Hematopoietic multipotent progenitor cell (in vitro differentiated cells): ENCODE measurements around the gene DCUN1D2. TPM values are rescaled to one million over a fixed set of nuclear protein-coding genes. Genes with fewer than 3 reads are reported as not detected.

Experiments used
- DNase-seq, 3 donors: peaks; one replicate each; pipeline ENCODE4 v3.0.0-alpha.2; 2011 to 2015; ENCODE audit warnings: low read depth in 2 of 3, low spot score in 2 of 3
- total RNA-seq: library from RNA; depleted of rRNA; stranded (reverse); fragments of >200 nt; gene quantifications from one replicate; pipeline ENCODE4 v1.2.3, GENCODE V29; 2012

DCUN1D2 gene
- total RNA-seq, 1 donor = 7.3 TPM

- no peak for DNase-seq
Observed at GRCh38 chr13:113428871-113429607, 61.5 kb downstream of the DCUN1D2 start.

- no peak for DNase-seq
Observed at GRCh38 chr13:113428469-113428865, 62.0 kb downstream of the DCUN1D2 start.

GRCh38 chr13:113427562-113428468 is 62.7 kb downstream of the DCUN1D2 start:
- DNase-seq = no peak

GRCh38 chr13:113426591-113426986 is 63.9 kb downstream of the DCUN1D2 start:
- no peak for DNase-seq

- DNase-seq = no peak
Observed at GRCh38 chr13:113425941-113426590, 64.4 kb downstream of the DCUN1D2 start.

GRCh38 chr13:113423520-113424163 is 66.9 kb downstream of the DCUN1D2 start:
- no peak for DNase-seq

- no peak for DNase-seq
Observed at GRCh38 chr13:113422807-113423519, 67.5 kb downstream of the DCUN1D2 start.

- DNase-seq = no peak
Observed at GRCh38 chr13:113421673-113422270, 68.7 kb downstream of the DCUN1D2 start.

GRCh38 chr13:113420833-113421600 is 69.5 kb downstream of the DCUN1D2 start:
- no peak for DNase-seq

GRCh38 chr13:113420232-113420631 is 70.3 kb downstream of the DCUN1D2 start:
- DNase-seq = no peak

GRCh38 chr13:113419531-113420193 is 70.8 kb downstream of the DCUN1D2 start:
- no peak for DNase-seq

GRCh38 chr13:113418722-113419049 is 71.8 kb downstream of the DCUN1D2 start:
- no peak for DNase-seq

- no peak for DNase-seq
Observed at GRCh38 chr13:113417836-113418721, 72.4 kb downstream of the DCUN1D2 start.

- DNase-seq = no peak
Observed at GRCh38 chr13:113417008-113417751, 73.3 kb downstream of the DCUN1D2 start.

- no peak for DNase-seq
Observed at GRCh38 chr13:113415825-113416224, 74.7 kb downstream of the DCUN1D2 start.

- DNase-seq = no peak
Observed at GRCh38 chr13:113415032-113415431, 75.5 kb downstream of the DCUN1D2 start.

- no peak for DNase-seq
Observed at GRCh38 chr13:113414335-113414734, 76.2 kb downstream of the DCUN1D2 start.
